NCI-H774 (cell line): ENCODE data around the gene OOSP4B.
"Not testable (repeated sequence)": the region's sequence is repeated elsewhere in the genome, so short reads cannot be mapped to it uniquely, and the experiment has no call there.

Source experiments
- DNase-seq: peaks from one replicate; lab custom pipeline; 2025; lab: John Stamatoyannopoulos, UW

OOSP4B gene

DNA sequence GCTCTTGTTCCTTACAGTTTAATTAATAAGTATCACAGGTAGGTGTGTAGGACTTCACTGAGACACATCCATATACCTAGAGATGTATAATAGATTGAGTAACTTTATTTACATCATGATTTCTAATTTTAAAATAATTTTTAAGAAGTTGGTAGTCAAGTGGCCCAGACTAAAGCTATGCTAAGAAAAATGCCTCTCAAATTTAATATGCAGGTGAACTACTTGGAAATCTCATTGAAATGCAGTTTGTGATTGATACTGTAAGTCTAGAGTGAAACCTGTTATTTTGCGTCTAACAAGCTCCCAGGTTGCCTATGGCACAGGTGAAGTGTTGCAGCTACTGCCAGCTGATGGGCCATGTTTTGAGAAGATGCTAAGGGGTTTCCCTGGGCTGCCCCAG, at the start of gene OOSP4B:
TSS of gene OOSP4B (plus strand) at position 301 of the 400 bp plus-strand sequence.
- DNase-seq, result no peak

DNA sequence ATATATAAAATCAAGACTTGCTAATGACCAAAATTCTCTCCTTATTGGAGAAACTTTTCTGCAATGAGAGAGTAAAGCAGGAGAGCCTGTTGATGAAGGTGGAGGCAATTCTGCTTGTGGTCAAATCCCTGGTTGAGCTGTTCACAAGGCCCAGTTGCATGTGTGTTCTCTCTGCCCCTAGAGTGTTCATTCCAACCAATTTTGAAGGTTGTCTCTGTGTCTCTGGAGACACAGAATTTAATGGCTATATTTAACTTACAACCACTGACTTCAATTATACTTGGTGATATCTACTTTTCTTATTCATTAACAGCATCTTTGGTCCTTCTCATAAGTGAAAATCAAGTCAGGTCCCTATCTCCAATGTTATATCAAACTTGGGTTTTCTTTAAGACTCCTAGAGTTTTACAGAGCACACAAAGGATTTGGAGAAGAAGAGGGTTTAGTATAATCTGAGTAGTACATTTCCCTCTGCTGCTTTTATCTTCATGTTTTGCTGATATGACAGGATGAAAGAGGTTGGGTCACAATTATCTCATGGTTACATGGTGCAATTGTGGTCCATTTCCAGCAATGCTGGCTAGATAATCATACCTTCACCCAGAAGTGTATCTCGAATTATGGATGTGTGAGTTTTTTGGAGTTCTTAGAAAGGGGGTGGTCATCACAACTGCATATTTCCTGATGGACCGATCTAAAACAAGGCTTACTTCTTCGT, 49.1 kb upstream of the OOSP4B start:
- no peak for DNase-seq

DNA sequence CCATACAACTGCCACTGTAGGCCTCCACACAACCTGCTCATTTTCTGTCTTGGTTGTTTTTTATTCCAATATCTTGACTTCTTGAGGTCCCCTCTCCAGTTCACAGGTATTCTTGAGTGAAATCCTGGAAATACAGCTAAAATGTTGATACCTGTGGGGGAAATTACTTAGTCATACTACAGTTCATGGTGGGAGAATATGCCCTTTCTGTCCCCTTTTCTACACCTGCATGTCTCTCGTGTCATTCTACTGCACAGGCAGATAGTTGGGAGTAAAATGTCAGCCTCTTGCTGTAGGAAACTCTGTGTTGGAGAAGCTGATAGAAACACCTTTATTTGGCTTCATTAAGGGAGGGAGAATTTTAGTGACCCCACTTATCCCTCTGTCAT, 48.6 kb upstream of the OOSP4B start:
- DNase-seq, result no peak

DNA sequence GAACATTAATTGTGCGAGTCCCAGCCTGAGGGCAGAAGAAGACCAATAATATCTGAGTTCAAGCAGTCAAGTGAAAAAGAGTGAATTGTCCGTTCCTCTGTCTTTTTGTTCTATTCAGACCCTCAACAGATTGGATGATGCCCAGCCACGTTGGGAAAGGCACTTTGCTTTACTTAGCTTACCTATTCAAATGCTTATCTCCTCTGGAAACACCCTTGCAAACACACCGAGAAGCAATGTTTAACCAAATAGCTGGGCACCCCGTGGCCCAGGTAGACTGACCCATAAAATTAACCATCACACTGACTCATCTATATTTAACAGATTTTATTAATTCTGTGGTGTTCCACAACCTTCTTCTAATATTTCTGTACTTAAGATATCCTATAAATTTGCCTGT, 43.9 kb upstream of the OOSP4B start:
- DNase-seq, result no peak

DNA sequence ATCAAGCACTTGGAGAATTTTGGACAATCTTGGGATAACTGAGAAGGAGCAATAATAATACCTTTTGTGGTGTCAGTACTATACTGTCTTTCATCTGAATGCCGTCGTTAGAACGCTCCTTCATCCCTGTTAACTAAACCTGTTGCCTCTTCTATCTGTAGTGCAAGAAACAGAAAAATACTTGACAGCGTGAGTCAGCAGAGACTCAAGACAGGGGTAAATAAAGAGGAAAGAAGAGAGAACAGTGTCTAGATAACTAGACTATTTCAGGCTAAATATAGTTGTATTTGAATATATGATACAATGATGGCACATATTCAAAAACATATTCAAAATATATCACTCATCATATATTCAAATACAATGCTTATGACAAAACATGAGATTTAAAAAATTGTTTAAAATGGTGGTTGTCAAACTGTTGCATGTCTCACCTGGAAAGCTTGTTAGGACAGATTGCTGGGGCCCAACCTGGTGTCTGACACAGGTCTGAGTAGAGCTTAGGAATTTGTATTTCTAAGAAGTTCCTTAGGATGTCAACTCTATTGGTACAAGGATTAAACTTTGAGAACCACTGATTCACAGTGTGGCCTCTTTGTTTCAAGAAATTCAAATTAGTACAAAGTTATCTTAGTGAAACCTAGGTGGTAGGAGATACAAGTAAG, 35.7 kb upstream of the OOSP4B start:
- DNase-seq, result no peak

DNA sequence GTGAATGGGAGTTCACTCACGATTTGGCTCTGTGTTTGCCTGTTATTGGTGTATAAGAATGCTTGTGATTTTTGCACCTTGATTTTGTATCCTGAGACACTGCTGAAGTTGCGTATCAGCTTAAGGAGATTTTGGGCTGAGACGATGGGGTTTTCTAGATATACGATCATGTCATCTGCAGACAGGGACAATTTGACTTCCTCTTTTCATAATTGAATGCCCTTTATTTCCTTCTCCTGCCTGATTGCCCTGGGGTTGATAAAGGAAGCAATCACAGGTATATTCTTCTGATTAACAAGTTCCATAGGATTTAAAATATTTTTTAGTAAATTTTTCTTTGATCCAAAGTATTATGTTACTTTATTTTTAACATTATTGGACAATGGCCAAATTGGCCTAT, 34.9 kb upstream of the OOSP4B start:
- DNase-seq, result not testable (repeated sequence)

DNA sequence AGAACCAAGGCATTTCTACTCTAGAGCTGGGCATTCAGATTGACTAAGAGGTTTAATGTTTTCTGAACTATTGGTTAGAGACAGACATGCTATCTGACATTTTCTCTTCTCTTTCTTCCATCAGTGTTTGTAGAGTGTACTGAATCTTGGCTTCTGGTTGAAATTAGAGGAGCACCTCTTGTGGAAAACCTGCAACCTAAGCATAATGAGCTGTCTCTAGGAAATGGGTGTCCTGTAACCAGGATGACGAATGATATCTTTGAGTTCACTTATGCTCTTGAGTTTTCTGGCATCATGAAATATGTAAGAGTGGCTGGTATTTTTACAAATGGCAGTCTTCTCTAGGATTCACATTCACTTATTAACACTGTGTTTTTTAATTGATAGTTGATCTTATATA, 33.8 kb upstream of the OOSP4B start:
- no peak for DNase-seq

DNA sequence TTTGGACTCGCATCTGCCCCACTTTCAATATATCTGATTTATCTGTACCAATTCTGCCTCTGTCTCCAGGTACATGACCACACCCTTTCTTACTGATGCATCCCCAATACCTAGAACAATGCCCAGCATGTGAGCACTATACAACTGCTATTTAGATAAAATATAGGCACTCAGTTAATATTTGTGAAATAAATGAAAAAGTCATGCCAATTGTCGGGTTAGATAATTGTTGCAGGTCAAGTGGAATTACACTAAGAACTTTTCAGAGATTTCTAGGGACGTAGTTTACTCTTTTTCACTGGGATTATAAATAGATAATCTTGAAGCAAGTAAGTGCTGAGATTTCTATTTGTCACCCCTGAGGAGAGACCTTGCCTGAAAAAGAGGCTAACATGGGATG, 32.6 kb upstream of the OOSP4B start:
- no peak for DNase-seq

DNA sequence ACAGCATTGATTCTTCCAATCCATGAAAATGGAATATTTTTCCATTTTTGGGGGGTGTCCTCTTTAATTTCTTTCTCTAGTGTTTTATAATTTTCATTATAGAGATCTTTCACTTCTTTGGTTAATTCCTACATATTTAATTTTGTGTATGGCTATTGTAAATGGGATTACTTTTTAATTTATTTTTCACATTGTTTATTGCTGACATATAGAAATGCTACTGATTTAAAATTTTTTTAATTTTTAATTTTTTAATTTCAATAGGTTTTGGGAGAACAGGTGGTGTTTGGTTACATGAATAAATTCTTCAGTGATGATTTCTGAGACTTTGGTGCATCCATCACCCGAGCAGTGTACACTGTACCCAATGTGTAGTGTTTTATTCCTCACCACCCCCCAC, 26.6 kb upstream of the OOSP4B start:
- DNase-seq, result no peak

DNA sequence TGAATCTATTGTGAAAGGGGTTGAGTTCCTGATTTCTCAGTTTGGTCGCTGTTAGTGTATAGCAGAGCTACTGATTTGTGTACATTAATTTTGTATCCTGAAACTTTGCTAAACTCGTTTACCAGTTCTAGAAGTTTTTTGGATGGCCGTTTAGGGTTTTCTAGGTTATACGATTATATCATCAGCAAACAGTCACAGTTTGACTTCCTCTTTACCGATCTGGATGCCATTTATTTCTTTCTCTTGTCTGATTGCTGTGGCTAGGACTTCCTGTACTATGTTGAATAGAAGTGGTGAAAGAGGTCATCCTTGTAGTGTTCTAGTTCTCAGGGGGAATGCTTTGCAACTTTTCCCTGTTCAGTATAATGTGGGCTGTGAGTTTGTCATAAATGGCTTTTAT, 24.6 kb upstream of the OOSP4B start:
- no peak for DNase-seq

DNA sequence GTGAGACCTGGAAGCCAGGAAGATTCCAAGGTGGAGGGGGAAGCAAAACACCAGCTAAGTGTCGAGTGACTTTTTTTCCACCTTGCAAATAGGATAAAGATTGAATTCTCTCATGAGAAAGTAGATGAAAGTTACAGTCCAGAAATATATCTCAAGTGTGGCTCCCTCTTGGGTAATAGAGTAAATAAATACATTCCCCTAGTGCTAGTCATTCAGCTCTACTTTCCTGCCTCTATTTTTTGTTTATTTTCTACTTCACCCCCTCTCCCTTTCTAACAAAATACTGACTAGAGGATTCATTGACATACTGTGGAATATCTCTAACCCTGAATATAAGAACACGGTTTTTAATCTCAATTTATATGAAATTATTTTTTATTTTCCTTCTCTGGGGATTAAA, 19.2 kb upstream of the OOSP4B start:
- DNase-seq, result no peak

DNA sequence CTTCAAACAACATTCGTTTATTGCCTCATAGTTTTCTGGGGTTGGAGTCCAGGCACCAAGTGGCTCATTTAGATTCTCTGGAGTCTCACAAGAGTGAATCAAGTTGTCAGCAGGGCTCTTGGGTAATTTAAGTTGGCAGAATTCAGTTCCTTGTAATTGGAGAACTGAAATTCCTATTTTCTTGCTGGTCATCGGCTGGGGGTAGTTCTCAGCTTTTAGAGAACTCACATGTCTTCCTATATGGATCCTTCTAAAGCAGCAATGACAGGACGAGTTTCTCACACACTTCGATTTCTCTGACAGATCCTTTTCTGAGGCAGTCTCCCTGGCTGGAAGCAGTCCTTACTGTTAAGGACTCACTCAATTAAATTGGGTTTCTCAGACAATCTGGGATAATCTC, 17.3 kb upstream of the OOSP4B start:
- no peak for DNase-seq

DNA sequence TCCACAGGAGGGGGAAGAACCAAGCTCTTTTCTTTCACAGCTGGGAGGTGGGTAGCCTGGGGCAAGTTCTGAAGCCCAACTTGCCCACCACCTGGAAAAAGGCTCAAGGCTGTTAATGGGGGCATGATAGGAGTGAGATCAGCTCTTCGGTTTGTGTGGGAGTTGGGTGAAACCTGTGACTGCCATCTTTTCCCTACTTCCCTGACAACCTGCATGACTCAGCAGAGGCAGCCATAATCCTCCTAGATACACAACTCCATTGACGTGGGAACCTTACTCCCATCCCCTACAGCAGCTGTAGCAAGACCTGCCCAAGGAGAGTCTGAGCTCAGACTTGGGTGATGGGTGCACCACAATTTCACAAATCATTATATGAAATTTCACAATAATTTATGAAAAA, 13.3 kb upstream of the OOSP4B start:
- no peak for DNase-seq

DNA sequence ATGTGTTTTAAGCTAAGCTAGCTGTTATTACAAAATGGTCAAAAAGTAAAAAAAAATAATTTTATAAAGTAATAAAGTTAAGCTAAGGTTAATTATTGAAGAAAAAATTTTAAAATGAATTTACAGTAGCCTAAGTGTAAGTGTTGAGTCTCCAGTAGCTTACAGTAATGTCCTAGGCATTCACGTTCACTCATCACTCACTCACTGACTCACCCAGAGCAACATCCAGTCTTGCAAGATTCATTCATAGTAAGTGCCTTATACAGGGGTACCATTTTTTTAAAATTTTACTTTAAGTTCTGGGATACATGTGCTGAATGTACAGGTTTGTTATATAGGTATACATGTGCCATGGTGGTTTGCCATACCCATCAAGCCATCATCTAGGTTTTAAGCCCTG, 11.6 kb upstream of the OOSP4B start:
- DNase-seq, result no peak

DNA sequence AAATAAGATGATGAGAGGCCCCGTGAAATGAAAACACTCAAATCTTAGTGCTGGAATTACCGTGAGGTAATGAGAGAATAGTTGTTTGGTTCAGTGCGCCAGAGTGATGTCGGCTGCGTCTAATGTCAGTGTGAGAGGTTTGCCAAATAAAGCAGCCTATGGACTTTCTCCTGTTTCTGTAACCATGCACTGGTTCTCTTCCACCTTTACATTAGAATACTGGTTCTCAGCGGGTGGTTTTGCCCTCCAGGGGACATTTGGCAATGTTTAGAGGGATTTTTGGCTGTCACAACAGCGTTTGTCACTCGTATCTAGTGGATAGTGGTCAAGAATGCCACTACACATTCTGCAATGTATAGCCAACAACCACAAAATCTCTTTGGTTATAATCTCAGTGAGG, 1.1 kb downstream of the OOSP4B start:
- DNase-seq, result no peak

DNA sequence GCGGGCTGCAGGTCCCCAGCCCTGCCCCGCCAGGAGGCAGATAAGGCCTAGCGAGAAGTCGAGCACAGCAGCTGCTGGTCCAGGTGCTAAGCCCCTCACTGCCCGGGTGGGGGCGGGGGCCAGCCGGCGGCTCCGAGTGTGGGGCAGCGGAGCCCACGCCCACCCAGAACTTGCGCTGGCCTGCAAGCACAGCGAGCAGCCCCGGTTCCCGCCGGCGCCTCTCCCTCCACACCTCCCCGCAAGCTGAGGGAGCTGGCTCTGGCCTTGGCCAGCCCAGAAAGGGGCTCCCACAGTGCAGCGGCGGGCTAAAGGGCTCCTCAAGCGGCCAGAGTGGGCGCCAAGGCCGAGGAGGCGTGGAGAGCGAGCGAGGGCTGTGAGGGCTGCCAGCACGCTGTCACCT, 3.4 kb downstream of the OOSP4B start:
- DNase-seq, result not testable (repeated sequence)

DNA sequence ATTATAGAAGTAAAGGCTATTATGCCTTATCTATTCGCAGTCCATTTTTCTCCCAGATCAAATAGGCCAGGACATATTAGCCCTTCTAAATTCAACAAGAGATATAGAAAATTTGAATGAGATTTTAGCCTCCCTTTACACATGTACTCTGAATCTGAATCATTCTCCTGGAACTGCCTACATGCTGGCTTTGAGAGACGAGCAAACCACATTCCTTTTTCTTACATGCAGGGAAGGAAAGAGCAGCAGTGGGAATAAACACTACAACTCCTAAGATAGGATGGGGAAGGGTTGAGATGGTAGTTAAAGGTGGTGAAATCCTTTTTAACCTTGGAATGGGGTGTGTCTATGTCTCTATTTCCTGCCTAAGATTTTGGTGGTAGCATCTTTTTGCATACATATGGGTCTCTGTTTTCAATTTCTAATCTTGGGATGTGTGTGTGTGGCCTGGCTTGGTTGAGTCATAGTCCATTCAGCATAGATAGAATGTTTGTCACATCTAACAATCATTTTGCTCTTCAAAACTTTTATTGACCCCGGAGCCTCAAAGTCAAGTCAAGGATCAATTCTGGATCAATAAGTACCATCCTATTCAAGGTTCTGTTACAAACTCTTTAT, 12.1 kb downstream of the OOSP4B start:
- DNase-seq, result no peak

DNA sequence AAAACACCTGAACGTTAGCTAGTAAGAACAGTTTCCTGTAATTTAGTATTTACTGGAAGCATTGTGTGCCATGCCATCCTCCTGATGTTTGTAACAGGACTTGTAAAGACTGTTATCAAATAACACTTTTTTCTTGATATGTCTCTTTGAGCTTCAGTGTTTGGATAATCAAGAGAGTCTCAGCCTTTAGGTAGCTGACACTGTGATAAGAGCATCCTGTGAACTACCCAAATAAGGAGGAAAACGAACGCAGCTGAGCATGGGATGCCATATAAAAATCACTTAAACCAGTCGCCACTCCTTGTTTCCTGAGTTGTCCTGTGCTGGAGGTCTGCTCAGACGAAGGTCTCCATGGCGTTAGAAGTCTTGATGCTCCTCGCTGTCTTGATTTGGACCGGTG, 23.1 kb downstream of the OOSP4B start, which contains the start of gene OOSP2:
TSS of gene OOSP2 (plus strand) at position 301 of the 400 bp plus-strand sequence. CDS start at position 352, 51 bp downstream.
- no peak for DNase-seq

DNA sequence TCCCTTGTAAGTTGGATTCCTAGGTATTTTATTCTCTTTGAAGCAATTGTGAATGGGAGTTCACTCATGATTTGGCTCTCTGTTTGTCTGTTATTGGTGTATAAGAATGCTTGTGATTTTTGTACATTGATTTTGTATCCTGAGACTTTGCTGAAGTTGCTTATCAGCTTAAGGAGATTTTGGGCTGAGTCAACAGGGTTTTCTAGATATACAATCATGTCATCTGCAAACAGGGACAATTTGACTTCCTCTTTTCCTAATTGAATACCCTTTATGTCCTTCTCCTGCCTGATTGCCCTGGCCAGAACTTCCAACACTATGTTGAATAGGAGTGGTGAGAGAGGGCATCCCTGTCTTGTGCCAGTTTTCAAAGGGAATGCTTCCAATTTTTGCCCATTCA, 33.4 kb downstream of the OOSP4B start:
- not testable (repeated sequence) for DNase-seq

DNA sequence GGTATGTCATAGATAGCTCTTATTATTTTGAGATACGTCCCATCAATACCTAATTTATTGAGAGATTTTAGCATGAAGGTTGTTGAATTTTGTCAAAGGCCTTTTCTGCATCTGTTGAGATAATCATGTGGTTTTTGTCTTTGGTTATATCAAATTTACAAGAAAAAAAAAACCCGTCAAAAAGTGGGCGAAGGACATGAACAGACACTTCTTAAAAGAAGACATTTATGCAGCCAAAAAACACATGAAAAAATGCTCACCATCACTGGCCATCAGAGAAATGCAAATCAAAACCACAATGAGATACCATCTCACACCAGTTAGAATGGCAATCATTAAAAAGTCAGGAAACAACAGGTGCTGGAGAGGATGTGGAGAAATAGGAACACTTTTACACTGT, 33.9 kb downstream of the OOSP4B start:
- not testable (repeated sequence) for DNase-seq

DNA sequence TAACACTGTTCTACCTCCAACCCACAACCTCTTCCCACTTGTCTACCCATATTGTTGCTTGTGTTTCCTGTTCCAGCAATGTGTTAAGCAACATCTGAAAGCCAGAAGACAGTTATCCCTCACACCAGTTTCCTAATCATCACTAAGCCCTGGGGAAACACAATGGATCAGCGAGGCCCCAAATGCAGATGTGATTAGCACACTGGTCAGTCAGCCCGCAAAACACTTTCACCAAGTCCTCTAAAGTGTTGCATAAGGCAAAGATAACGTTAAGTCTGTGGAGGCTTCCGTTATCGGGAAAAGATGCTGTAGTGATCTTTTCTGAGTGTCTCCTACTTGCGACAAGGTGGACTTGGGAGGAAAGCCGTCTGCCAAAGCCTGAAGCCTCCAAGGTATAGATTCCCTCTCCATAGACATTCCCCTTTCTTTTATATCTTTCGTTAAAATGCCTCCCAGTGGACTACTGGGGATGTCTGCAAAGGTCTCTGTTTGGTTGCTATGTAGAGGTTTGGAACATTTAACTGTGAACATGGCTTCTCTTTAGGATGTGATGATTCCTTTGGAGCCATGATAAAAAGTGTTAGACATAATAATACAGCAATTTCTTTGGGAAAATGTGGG, 39.5 kb downstream of the OOSP4B start, which contains the start of gene MS4A3:
TSS of gene MS4A3 (plus strand) at position 317 of the 621 bp plus-strand sequence. CDS start 4,496 bp downstream, outside the sequence.
- no peak for DNase-seq

DNA sequence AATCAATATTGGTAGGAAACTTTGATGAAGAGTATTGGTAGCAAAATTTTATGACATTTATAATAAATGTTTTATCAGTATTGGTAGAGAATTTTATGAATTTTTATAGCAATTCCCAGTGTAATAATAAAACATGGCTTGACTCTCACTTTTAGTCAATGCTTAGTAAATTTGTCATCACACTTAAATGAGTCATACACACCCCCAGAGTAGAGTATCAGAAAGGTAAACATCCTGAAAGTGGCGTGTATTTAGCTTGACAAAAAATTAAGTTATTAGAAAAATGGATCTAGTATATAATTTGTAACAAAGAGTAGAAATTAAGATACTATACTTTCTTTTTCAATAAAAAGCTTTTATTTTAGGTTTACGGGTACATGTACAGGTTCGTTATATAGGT, 42.1 kb downstream of the OOSP4B start:
- DNase-seq, result no peak
